Activated gamma-delta T cell (primary cell): ENCODE results near the gene SAMD10.
"Not testable (repeated sequence)": the region's sequence is repeated elsewhere in the genome, so short reads cannot be mapped to it uniquely, and the experiment has no call there.

Source experiments
- DNase-seq: peaks from one replicate; lab custom pipeline; 2025; lab: John Stamatoyannopoulos, UW

The SAMD10 gene

DNA sequence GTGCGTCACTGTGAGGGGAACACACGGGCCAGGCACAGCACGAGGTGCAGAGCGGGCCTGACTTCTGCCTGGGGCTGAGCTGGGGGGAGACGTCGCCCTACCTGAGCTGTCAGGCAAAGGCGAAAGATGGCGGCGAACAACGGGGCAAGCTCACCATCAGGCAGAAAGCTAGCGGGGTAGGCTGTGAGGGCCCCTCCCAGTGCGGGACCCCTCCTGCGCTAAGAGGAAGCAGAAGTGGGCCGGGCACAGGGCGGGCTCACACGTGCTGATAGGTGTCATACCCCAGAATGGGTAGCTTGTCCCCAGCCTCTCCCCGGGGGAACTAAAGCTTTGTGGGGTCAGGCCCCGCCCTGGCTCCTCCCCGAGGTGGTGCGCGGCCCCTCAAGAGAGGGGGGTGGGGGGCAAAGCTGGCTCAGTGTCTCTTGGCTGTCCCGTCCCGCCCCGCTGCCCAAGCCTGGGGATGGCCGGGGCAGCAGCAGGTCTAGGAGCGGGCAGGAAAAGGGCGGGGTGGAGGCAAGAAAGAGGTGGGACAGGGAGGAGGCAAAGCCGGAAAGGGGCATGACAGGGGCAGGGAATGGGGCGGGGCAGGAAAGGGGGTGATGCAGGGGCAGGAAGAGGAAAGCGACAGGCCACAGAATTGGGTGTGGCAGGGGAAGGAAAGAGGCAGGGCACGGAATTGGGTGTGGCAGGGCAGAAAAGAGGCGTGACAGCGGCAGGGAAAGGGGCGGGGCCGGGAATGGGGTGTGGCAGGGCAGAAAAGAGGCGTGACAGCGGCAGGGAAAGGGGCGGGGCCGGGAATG lies 38.0 kb downstream of the SAMD10 start:
- peak; percentile 41 for DNase-seq

DNA sequence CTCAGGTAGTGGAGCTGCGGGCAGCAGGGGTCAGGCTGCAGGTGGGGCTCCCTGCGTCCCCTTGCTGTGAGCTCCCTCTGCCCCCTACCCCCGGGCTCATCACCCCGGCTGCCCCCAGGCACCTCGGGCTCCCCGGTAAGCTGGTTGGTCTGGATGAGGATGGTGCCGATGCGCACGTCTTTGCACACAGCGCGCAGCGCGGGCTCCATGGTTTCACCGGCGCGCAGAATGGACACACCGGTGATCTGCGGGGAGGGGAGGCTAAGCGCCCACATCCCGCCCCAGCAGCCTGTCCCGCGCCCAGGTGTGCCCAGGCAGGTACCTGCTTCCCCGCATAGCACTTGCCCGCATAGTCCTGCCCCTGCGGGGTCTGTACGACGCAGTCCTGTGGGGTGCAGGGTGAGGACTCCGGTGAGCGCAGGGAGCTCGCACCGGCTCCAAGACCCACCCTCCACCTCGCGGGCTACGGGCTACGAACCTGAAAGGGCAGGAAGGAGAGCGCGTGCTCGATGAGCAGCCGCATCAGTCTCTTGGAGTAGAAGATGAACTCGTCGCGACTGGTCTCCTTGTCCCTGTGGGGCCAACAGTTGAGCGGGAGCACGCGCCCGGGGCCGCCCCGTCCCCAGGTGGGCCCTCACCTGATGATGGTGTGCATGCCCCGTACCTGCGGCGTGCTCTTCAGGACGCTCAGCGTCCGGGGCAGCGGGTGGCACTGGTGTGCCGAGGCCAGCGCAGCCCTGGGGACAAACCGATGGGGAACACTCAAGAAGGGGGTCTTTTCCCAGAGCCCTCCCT lies 38.8 kb downstream of the SAMD10 start:
- DNase-seq = no peak

DNA sequence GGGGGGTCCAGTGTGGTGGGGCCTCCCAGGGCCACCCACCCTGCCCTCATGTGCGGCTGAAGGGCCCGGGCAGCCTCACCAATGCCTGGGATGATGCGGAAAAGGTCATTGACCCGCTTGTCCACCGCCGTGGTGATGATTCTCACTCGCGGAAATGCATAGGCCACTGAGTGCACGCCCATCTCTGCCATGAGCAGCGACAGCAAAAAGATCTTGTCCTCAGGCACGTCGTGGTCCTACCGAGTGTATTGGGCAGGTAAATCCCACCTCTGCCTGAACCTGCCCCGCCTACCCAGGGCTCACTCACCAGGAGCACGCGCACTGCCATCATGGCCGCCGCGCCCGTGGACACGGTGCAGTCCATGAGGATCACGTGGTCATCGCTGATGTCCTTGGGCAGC lies 39.4 kb downstream of the SAMD10 start:
- DNase-seq = no peak

DNA sequence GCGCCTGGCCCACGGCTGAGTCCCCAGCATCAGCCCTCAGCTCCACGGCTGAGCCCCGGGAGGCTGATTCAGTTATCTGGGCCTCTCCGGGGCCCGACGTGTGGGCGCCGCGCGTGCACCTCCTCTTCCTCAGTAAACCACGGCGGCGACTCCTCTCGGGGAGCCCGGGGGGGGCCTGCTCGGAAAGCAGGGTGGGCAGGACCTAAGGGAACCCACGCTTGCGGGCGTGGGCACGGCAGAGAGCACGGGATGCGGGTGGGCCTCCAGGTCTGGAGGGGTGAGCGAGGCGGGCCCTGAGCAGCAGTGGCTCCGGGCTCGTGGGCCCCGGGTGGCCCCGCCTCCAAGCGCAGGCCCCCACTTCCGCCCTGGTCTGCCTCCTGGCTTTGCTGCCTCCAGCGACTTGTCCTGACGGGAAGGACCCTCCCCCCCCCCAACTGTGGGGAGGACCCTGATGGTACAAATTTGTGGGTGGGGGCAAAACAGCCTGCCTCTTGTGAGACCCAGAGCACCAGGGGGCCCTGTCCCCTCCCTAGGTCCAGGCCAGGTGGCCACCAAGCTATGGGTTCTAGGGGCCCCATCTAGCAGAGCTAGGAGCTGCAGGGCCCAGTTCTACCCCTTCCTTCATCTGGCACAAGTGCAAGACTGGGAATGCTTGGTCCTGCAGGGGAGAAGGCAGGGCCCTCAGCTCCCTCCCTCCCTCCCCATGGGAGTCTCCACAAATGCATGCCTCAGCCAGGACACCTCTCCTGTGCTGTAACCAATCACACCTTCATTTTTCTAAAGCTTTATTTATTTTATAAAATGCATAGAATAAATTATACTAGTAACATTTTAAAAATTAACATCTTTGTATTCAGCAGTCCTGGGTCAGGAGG lies 40.1 kb downstream of the SAMD10 start:
- no peak for DNase-seq

GRCh38 chr20:63937596-63937995 lies 41.8 kb downstream of the SAMD10 start:
- DNase-seq = no peak

GRCh38 chr20:63935447-63935846 lies 44.0 kb downstream of the SAMD10 start:
- no peak for DNase-seq

GRCh38 chr20:63934271-63935068 lies 45.0 kb downstream of the SAMD10 start:
- no peak for DNase-seq

DNA sequence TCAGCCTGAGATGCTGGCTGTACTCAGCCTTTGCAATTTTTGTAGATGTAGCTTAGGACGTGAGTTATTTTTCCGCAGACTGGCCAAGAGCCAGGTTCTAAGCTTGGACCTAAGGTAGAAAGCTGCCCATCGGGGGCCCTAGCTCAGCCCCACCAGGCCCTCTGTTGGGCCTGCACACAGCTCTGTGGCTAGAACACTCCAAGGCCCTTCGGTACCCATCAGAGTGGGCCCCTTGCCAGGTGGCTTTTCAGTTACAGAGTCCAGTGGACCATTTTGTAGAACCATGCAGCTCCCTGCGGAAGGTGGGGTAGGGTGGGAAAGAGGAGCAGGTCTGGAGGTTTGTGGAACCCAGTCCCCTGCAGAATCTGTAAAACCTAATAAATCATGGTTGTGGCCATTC lies 45.8 kb downstream of the SAMD10 start:
- no peak for DNase-seq

GRCh38 chr20:63932606-63933160 lies 46.8 kb downstream of the SAMD10 start:
- no peak for DNase-seq

DNA sequence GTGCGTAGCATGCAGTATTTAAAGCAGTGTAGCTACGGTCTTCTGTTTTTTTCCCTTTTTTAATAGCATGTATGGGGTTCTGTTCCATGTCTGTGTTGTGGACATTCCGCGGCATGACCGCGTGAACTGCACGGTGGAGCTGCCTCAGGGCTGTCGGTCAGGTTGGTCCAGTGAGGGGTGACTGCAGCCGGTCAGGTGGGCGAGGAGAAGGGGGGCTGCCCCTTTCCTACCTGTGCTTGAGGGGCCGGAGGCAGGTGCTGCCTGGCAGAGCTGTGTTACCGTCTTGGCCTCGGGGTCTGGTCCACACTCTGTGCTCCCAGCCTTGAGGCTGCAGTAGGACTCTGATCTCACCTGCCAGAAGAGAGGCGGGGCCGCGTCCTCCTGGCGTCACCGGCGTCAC lies 47.7 kb downstream of the SAMD10 start:
- DNase-seq = no peak

- DNase-seq = no peak
These were observed 48.4 kb downstream of the SAMD10 start for GRCh38 chr20:63930971-63931553.

- DNase-seq = not testable (repeated sequence)
These were observed 50.0 kb downstream of the SAMD10 start for GRCh38 chr20:63929473-63929883.

DNA sequence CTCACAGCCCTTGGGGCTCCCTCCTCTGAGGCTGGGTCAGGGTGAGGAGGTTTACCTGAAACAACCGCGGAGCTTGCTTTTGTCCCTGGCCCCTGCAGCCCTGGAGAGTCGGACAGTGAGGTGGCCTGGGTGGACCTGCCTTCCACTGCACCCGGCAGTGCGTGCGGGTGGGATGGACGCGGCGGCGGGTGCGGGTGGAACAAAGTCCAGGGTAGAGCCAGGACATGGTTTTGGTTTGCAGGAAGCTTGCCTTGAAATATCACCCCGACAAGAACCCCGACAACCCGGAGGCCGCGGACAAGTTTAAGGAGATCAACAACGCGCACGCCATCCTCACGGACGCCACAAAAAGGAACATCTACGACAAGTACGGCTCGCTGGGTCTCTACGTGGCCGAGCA lies 50.4 kb downstream of the SAMD10 start:
- no peak for DNase-seq

GRCh38 chr20:63926298-63926697 lies 53.1 kb downstream of the SAMD10 start:
- DNase-seq = no peak

GRCh38 chr20:63924241-63924640 lies 55.2 kb downstream of the SAMD10 start:
- no peak for DNase-seq
